Measurements from ENCODE around the gene IFNK.

The IFNK gene

GRCh38 chr9:27536168-27536567 lies 12.1 kb downstream of the IFNK start:
- no peak overlapping the region for H3K27ac ChIP-seq (replicated peaks)
- TF ChIP-seq SPI1 (IDR thresholded peaks at IDR 0.05; ENCODE audit: borderline replicate concordance, low read depth) (no peak), REST (IDR thresholded peaks at IDR 0.05; ENCODE audit: insufficient replicate concordance, low read depth) (no peak), GABPA (IDR thresholded peaks at IDR 0.05; ENCODE audit: low read depth) (no peak), CTCF (IDR thresholded peaks at IDR 0.05; ENCODE audit: insufficient read depth, low read length) (no peak), POLR2AphosphoS5 (IDR thresholded peaks at IDR 0.05; ENCODE audit: low read depth) (no peak)
- no peaks in the 10 kb centered on the region for H3K27me3 ChIP-seq (ENCODE audit: insufficient read depth, poor library complexity, severe bottlenecking)
- no peak overlapping the region for H3K4me3 ChIP-seq (replicated peaks; ENCODE audit: insufficient read depth, low read length)
- DNase-seq (ENCODE audit: low read depth in 1 of 2, low spot score in 1 of 2), result no peak

GRCh38 chr9:27537027-27537435 lies 12.9 kb downstream of the IFNK start:
- H3K27me3 ChIP-seq (ENCODE audit: insufficient read depth, poor library complexity, severe bottlenecking), result no peaks in the 10 kb centered on the region
- H3K4me3 ChIP-seq (replicated peaks; ENCODE audit: insufficient read depth, low read length), result no peak overlapping the region
- TF ChIP-seq GABPA (IDR thresholded peaks at IDR 0.05; ENCODE audit: low read depth) (no peak), REST (IDR thresholded peaks at IDR 0.05; ENCODE audit: insufficient replicate concordance, low read depth) (no peak), SPI1 (IDR thresholded peaks at IDR 0.05; ENCODE audit: borderline replicate concordance, low read depth) (no peak), POLR2AphosphoS5 (IDR thresholded peaks at IDR 0.05; ENCODE audit: low read depth) (no peak), CTCF (IDR thresholded peaks at IDR 0.05; ENCODE audit: insufficient read depth, low read length) (no peak)
- DNase-seq (ENCODE audit: low read depth in 1 of 2, low spot score in 1 of 2), result no peak
- no peak overlapping the region for H3K27ac ChIP-seq (replicated peaks)

GRCh38 chr9:27537756-27538155 lies 13.7 kb downstream of the IFNK start:
- TF ChIP-seq POLR2AphosphoS5 (IDR thresholded peaks at IDR 0.05; ENCODE audit: low read depth), result no peak
- TF ChIP-seq REST (IDR thresholded peaks at IDR 0.05; ENCODE audit: insufficient replicate concordance, low read depth), result no peak
- no peak for TF ChIP-seq CTCF (IDR thresholded peaks at IDR 0.05; ENCODE audit: insufficient read depth, low read length)
- TF ChIP-seq GABPA (IDR thresholded peaks at IDR 0.05; ENCODE audit: low read depth), result no peak
- TF ChIP-seq SPI1 (IDR thresholded peaks at IDR 0.05; ENCODE audit: borderline replicate concordance, low read depth), result no peak
- Histone ChIP-seq H3K27ac (replicated peaks) (no peak overlapping the region), H3K27me3 (ENCODE audit: insufficient read depth, poor library complexity, severe bottlenecking) (no peaks in the 10 kb centered on the region), H3K4me3 (replicated peaks; ENCODE audit: insufficient read depth, low read length) (no peak overlapping the region)
- DNase-seq (ENCODE audit: low read depth in 1 of 2, low spot score in 1 of 2), result no peak
